ENCODE data around the gene GFPT1.
"Not testable (repeated sequence)": the region's sequence is repeated elsewhere in the genome, so short reads cannot be mapped to it uniquely, and the experiment has no call there.

The GFPT1 gene

GRCh38 chr2:69386789-69387734, at the start of gene GFPT1:
GFPT1 (minus strand) TSS chr2:69387227; CDS start chr2:69387071, 156 bp downstream.
- peak; percentile 80 for DNase-seq

- no peak for DNase-seq
Measured at GRCh38 chr2:69436596-69436937, 49.5 kb upstream of the GFPT1 start.

- no peak for DNase-seq
Measured at GRCh38 chr2:69434753-69435152, 47.7 kb upstream of the GFPT1 start.

- DNase-seq, result no peak
Measured at GRCh38 chr2:69429491-69430183, 42.6 kb upstream of the GFPT1 start.

- no peak for DNase-seq
Measured at GRCh38 chr2:69428981-69429380, 42.0 kb upstream of the GFPT1 start.

- DNase-seq, result no peak
Measured at GRCh38 chr2:69424419-69424818, 37.4 kb upstream of the GFPT1 start.

GRCh38 chr2:69422198-69422597, 35.2 kb upstream of the GFPT1 start:
- no peak for DNase-seq

- not testable (repeated sequence) for DNase-seq
Measured at GRCh38 chr2:69419111-69419510, 32.1 kb upstream of the GFPT1 start.

- DNase-seq, result no peak
Measured at GRCh38 chr2:69416147-69416546, 29.1 kb upstream of the GFPT1 start.

- no peak for DNase-seq
Measured at GRCh38 chr2:69411120-69411519, 24.1 kb upstream of the GFPT1 start.

GRCh38 chr2:69405306-69405705, 18.3 kb upstream of the GFPT1 start:
- no peak for DNase-seq

GRCh38 chr2:69400121-69400520, 13.1 kb upstream of the GFPT1 start:
- DNase-seq, result no peak

GRCh38 chr2:69397234-69397633, 10.2 kb upstream of the GFPT1 start:
- DNase-seq, result no peak

GRCh38 chr2:69395866-69396265, 8.8 kb upstream of the GFPT1 start:
- DNase-seq, result no peak

GRCh38 chr2:69393963-69394362, 6.9 kb upstream of the GFPT1 start:
- DNase-seq, result no peak

GRCh38 chr2:69390471-69390870, 3.4 kb upstream of the GFPT1 start:
- no peak for DNase-seq

GRCh38 chr2:69390001-69390400, 3.0 kb upstream of the GFPT1 start:
- DNase-seq, result no peak

- DNase-seq, result no peak
Measured at GRCh38 chr2:69389271-69389670, 2.2 kb upstream of the GFPT1 start.

- no peak for DNase-seq
Measured at GRCh38 chr2:69387770-69388481, 899 bp upstream of the GFPT1 start.

- no peak for DNase-seq
Measured at GRCh38 chr2:69386360-69386759, 667 bp downstream of the GFPT1 start.

GRCh38 chr2:69385443-69386151, 1.4 kb downstream of the GFPT1 start:
- DNase-seq, result no peak

GRCh38 chr2:69384618-69385081, 2.4 kb downstream of the GFPT1 start:
- DNase-seq, result no peak

All from amniotic stem cell (primary cell).